MV-4-11 (cell line): Measurements from ENCODE around the gene RPLP1.
"Not testable (repeated sequence)": the region's sequence is repeated elsewhere in the genome, so short reads cannot be mapped to it uniquely, and the experiment has no call there.

Experiments used
- DNase-seq: peaks from one replicate; lab custom pipeline; 2025; lab: John Stamatoyannopoulos, UW

The RPLP1 gene

GRCh38 chr15:69439623-69440022 lies 13.0 kb upstream of the RPLP1 start:
- no peak for DNase-seq

GRCh38 chr15:69443032-69443611 lies 9.5 kb upstream of the RPLP1 start:
- DNase-seq, result no peak

GRCh38 chr15:69444686-69445085 lies 7.9 kb upstream of the RPLP1 start:
- no peak for DNase-seq

- no peak for DNase-seq
Observed at GRCh38 chr15:69446953-69447352, 5.7 kb upstream of the RPLP1 start.

- DNase-seq, result not testable (repeated sequence)
Observed at GRCh38 chr15:69450221-69450620, 2.4 kb upstream of the RPLP1 start.

GRCh38 chr15:69450968-69451695 lies 1.5 kb upstream of the RPLP1 start:
- no peak for DNase-seq

- DNase-seq, result peak; percentile 56
Observed at GRCh38 chr15:69451951-69452691, 497 bp upstream of the RPLP1 start.

GRCh38 chr15:69454953-69455352 lies 2.3 kb downstream of the RPLP1 start:
- DNase-seq, result no peak

GRCh38 chr15:69456208-69457166 lies 3.9 kb downstream of the RPLP1 start:
- no peak for DNase-seq

GRCh38 chr15:69457304-69458280 lies 5.0 kb downstream of the RPLP1 start:
- peak; percentile 61 for DNase-seq

GRCh38 chr15:69459066-69459465 lies 6.4 kb downstream of the RPLP1 start:
- peak; percentile 61 for DNase-seq

- DNase-seq, result no peak
Observed at GRCh38 chr15:69460481-69460880, 7.9 kb downstream of the RPLP1 start.

- DNase-seq, result no peak
Observed at GRCh38 chr15:69462030-69462492, 9.4 kb downstream of the RPLP1 start.

- peak; percentile 96 for DNase-seq
Observed at GRCh38 chr15:69462493-69463181, 10.0 kb downstream of the RPLP1 start.

GRCh38 chr15:69463182-69463756 lies 10.7 kb downstream of the RPLP1 start:
- DNase-seq, result no peak

GRCh38 chr15:69465253-69465652 lies 12.6 kb downstream of the RPLP1 start:
- no peak for DNase-seq

GRCh38 chr15:69466733-69467132 lies 14.1 kb downstream of the RPLP1 start:
- no peak for DNase-seq

GRCh38 chr15:69467636-69468035 lies 15.0 kb downstream of the RPLP1 start:
- no peak for DNase-seq

GRCh38 chr15:69468241-69469121 lies 15.9 kb downstream of the RPLP1 start:
- peak; percentile 76 for DNase-seq
